D721Med (cell line): ENCODE data around the gene MIF4GD.

Experiments used
- DNase-seq: peaks from one replicate; pipeline ENCODE4 v3.0.0; 2011; ENCODE audit warnings: low spot score; ENCODE audit not compliant: insufficient read length
- FAIRE-seq: peaks from 2 replicates; lab custom pipeline; 2011; peaks lifted over from hg19 to GRCh38; lab: Jason Lieb, UNC
- CTCF ChIP-seq: IDR thresholded peaks from 2 replicates; pipeline ENCODE4 v1.5.1; 2012; ENCODE audit warnings: mild to moderate bottlenecking, control low read depth; ENCODE audit not compliant: insufficient read depth; ENCODE audit errors: missing control alignments

MIF4GD gene

GRCh38 chr17:75270966-75271232, at the start of gene MIF4GD:
Gene MIF4GD, minus strand, starts transcription at chr17:75271231. Its CDS starts 1,036 bp downstream, at chr17:75270195.
- TF ChIP-seq CTCF, result no peak
- FAIRE-seq, result no peak

GRCh38 chr17:75319904-75320691, 49.1 kb upstream of the MIF4GD start:
- TF ChIP-seq CTCF, result no peak
- DNase-seq (no peak), FAIRE-seq (no peak)

More at GRCh38 chr17:75270966-75271232, at the start of gene MIF4GD:
- no peak for DNase-seq

GRCh38 chr17:75318615-75319222, 47.7 kb upstream of the MIF4GD start:
- no peak for DNase-seq
- no peak for FAIRE-seq
- TF ChIP-seq CTCF, result no peak

GRCh38 chr17:75318211-75318610, 47.2 kb upstream of the MIF4GD start:
- DNase-seq, result no peak
- TF ChIP-seq CTCF, result no peak
- FAIRE-seq, result no peak

GRCh38 chr17:75317671-75318070, 46.6 kb upstream of the MIF4GD start:
- DNase-seq, result no peak
- FAIRE-seq, result no peak
- TF ChIP-seq CTCF, result no peak

GRCh38 chr17:75316253-75316652, 45.2 kb upstream of the MIF4GD start:
- FAIRE-seq, result no peak

More at GRCh38 chr17:75316253-75316652, 45.2 kb upstream of the MIF4GD start:
- no peak for TF ChIP-seq CTCF
- no peak for DNase-seq
